GM18870 (cell line): ENCODE data around the gene CARD9.
"Not testable (repeated sequence)": the region's sequence is repeated elsewhere in the genome, so short reads cannot be mapped to it uniquely, and the experiment has no call there.

Experiments
- ATAC-seq: cut with Tn5 transposase; IDR thresholded peaks from one replicate; pipeline ENCODE4 v1.9.1; 2021; ENCODE audit warnings: moderate library complexity; ENCODE audit not compliant: unreplicated experiment

Gene CARD9

GRCh38 chr9:136326061-136326760 lies 47.3 kb downstream of the CARD9 start:
- ATAC-seq, result no peak

- no peak for ATAC-seq
Observed at GRCh38 chr9:136325358-136325757, 48.1 kb downstream of the CARD9 start.

GRCh38 chr9:136324501-136325300 lies 48.8 kb downstream of the CARD9 start:
- ATAC-seq, result no peak

- no peak for ATAC-seq
Observed at GRCh38 chr9:136323371-136323789, 50.1 kb downstream of the CARD9 start.

- ATAC-seq, result no peak
Observed at GRCh38 chr9:136322756-136323330, 50.6 kb downstream of the CARD9 start.

GRCh38 chr9:136321561-136321960 lies 51.9 kb downstream of the CARD9 start:
- ATAC-seq, result no peak

- ATAC-seq, result not testable (repeated sequence)
Observed at GRCh38 chr9:136320972-136321371, 52.5 kb downstream of the CARD9 start.

GRCh38 chr9:136319955-136320354 lies 53.5 kb downstream of the CARD9 start:
- ATAC-seq, result not testable (repeated sequence)

GRCh38 chr9:136319244-136319643 lies 54.2 kb downstream of the CARD9 start:
- ATAC-seq, result not testable (repeated sequence)

- no peak for ATAC-seq
Observed at GRCh38 chr9:136318776-136319241, 54.7 kb downstream of the CARD9 start.

GRCh38 chr9:136318111-136318775 lies 55.2 kb downstream of the CARD9 start:
- no peak for ATAC-seq

GRCh38 chr9:136317695-136318094 lies 55.8 kb downstream of the CARD9 start:
- ATAC-seq, result no peak

- no peak for ATAC-seq
Observed at GRCh38 chr9:136316896-136317676, 56.4 kb downstream of the CARD9 start.

- ATAC-seq, result no peak
Observed at GRCh38 chr9:136316271-136316751, 57.2 kb downstream of the CARD9 start.

- ATAC-seq, result no peak
Observed at GRCh38 chr9:136314944-136315343, 58.5 kb downstream of the CARD9 start.

GRCh38 chr9:136314056-136314416 lies 59.4 kb downstream of the CARD9 start:
- ATAC-seq, result no peak
